RKO (cell line): ENCODE measurements around the gene ECI2.
A peak's percentile ranks its signal among the peaks of the same experiment; 100 is the strongest.
"Not testable (repeated sequence)": the region's sequence is repeated elsewhere in the genome, so short reads cannot be mapped to it uniquely, and the experiment has no call there.

Source experiments
- DNase-seq: peaks from one replicate; pipeline ENCODE4 v3.0.0-alpha.2; 2016; ENCODE audit warnings: low spot score

The ECI2 gene

GRCh38 chr6:4138186-4138585 is 2.8 kb upstream of the ECI2 start:
- no peak for DNase-seq

- DNase-seq: no peak
Measured at GRCh38 chr6:4136354-4136831, 1.0 kb upstream of the ECI2 start.

GRCh38 chr6:4135665-4136353 is 434 bp upstream of the ECI2 start:
- peak; percentile 91 for DNase-seq

DNA sequence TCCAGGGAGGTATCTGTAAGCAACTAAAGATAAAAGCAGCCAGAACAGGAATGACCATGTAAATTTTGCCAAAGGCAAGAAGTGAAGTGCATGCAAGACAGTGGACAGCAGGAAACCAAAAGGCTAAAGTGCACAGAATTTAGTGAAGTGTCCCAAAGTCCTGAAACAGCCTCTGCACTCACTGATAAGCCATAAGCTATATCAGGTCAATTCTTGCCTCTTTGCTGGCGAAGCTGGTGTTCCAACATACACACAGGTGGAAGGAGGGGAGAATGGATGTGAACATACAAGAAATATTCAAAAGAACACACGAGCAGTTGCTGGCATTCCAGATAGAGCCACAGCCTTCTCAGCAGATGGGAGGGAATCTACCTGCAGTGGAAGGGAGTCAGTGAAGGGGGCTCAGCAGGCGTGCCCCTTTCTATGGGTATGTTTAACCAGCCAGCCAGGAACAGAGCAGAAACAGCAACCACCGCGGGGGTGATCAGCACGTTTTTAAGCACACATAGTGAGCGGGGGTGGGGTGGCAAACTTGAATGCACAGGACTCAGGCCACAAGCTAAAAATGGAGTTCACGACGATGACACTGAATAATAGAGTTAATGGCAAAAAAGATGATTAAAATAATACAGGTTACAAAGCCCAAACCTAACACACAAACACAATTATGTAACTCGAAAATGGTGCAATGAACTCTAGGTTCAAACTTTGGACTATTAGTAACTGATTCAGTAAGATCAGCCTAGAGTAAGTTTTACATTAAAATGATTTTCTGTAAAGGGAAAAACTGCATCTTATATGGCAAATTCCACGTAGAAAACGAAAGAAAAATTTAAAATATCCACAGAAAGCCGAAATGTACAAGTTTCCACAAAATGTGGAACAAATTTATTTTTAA is 1.2 kb downstream of the ECI2 start:
- DNase-seq: peak; percentile 56

- no peak for DNase-seq
Measured at GRCh38 chr6:4130357-4130987, 4.9 kb downstream of the ECI2 start.

DNA sequence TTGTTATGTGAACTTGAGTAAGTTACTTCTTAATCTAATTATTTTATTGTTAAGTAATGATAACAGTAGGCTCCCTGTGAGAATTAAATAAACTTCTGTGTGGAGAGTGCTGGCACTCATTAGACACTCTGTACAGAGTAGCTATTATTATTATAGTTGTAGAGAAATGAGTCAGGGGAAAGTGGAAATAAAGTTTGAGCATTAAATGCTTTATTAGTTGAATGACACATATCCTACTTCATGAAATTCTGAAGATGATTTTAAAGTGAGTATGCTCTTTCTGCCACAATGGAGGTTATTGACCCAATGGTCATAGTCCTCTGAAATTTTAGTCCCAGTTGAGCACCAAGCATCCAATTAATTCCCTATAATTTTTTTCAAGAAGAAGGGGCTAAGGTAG is 5.9 kb downstream of the ECI2 start:
- no peak for DNase-seq

DNA sequence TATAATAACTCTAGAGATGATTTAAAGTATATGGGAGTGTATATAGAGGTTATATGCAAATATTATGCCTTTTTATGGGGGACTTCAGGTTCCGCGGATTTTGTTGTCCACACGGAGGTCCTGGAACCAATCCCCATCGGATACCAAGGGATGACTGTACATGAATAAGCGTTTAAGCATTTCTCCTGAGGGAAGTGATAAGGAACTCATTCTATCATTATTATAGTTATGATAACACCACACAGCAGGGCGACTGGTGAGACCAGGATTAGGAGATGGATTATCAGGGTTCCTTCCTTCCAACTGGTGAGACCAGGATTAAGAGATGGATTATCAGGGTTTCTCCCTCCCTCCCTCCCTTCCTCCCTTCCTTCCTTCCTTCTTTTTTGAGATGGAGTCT is 6.6 kb downstream of the ECI2 start:
- DNase-seq: no peak

- no peak for DNase-seq
Measured at GRCh38 chr6:4128072-4128471, 7.3 kb downstream of the ECI2 start.

GRCh38 chr6:4125933-4126864 is 9.2 kb downstream of the ECI2 start:
- peak; percentile 85 for DNase-seq

GRCh38 chr6:4125500-4125899 is 9.9 kb downstream of the ECI2 start:
- DNase-seq: no peak

DNA sequence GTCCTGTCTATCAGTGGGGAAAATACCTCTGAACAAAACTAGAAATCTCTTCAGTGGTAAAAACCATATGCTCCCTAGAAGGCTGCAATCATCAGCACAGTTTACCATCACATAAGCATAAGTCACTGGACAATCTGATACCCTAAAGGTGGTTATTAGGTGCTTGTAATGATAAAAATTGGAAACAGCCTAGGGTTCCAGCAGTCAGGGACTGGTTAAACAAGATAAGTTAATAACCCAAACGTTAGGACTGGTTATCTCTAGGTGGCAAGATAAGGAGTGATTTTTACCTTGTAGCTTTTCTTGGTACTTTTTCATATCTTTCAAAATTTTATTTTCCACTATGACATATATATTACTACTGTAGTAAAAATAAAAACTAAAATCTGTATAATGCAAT is 11.0 kb downstream of the ECI2 start:
- DNase-seq: no peak

GRCh38 chr6:4115741-4116140 is 19.6 kb downstream of the ECI2 start:
- no peak for DNase-seq

DNA sequence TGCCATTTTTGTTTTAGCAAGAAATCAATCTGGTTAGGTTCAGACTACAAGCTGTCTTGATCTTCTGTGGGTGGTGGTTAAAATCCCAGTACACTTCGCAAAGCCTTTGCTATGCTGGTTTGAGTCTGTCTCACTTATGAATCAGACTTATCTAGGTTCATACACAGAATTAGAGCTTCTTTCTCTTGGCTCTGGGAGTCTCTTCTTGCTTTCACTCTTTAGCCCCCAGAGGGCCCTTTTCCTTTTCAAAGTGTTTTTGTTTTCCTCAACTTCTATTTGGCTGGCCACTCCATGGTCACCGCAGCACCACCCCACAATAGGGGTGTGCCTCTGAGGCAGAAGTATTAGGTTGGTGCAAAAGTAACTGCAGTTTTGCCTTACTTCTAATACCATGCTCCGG is 21.3 kb downstream of the ECI2 start:
- DNase-seq: no peak

DNA sequence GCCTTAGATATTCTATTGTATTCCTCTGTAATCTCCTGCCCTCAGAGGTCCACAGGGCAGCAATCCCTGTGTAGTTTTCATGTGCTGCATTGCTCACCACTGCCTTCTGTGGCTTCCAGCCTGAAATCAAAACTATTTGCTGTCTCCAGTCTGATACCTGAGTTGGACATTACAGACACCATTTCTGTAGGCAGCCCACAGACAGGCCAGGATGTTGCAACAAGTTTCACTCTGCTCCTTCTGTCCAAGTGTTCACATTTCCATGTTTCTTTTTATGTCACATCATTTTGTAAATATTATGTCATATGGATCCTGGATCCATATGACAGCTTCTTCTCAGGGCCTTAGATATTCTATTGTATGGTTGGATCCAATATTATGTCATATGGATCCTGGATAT is 21.7 kb downstream of the ECI2 start:
- DNase-seq: no peak

DNA sequence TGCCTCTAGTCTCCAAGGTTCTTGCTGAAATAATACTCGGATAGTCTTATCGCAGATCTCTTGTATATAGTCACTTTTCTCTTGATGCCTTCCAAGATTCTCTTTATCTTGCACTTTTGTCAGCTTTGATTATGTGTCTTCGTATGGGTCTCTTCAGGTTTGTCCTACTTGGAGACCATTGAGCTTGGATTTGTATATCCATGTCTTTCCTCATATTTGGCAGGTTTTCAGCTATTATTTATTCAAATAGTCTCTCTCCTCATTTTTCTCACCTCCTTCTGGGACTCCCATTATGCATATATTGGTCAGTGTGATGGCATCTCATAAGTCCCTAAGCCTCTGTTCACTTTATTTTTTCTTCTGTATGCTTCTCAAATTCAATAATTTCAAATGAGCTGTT is 23.0 kb downstream of the ECI2 start:
- no peak for DNase-seq

DNA sequence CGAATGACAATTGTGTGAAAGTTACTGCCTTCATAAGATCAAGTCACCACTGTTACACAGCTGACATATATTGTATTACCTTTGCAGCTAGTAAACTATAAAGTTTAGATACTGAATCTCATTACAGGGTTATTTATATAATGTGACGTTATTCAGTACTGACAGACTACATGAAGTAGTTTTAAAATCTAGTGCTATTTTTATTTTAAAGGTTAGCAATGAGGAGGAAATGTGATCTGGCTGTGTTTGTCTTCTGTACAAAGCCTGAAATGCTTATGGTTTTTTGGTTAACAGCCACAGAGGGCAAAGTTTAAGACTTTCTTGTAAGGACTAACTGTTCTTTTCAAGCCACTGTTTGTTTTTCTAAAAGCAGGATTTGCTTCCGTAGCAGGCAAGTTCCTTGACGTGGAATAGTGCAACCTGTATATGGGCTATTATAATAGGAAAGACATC is 26.0 kb downstream of the ECI2 start:
- DNase-seq: not testable (repeated sequence)

DNA sequence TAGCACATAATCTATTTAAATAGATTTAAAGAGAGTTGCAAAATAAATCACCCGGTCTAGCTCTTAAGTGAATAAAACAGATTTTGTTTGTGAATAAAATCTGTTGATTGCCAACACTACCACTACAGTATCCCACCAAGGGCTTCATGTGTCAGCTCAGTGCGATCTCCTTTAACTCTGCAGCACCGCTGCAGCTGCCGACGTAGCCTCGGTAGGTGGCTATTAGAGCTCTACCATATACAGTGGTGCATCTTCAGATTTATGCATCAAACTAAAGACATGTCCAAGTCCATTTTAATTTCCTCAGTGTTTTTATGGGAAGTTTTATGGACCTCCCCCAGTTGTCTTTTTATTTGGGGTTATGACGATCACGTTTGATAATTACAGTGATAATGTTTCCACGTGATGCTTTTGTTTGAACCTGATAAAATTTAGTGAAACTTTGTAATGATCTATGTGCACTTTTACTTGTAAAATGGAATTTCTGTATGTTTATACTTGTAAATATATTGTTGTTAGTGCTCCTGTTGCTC is 26.7 kb downstream of the ECI2 start:
- DNase-seq: no peak

DNA sequence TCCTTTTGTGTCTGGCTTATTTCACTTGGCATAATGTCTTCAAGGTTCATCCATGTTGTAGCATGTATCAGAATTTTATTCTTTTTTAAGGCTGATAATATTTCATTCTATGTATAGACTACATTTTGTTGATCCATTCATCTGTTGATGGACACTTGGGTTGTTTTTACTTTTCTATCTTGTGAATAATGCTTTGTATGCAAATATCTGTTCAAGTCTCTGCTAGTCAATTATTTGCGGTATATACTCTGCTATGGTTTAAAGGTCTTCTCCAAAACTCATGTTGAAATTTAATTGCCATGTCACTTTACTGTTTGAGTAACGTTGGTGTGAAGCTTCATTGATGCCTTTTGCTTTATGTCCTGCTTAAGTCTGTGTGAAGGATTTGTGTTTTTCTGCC is 27.5 kb downstream of the ECI2 start:
- no peak for DNase-seq

DNA sequence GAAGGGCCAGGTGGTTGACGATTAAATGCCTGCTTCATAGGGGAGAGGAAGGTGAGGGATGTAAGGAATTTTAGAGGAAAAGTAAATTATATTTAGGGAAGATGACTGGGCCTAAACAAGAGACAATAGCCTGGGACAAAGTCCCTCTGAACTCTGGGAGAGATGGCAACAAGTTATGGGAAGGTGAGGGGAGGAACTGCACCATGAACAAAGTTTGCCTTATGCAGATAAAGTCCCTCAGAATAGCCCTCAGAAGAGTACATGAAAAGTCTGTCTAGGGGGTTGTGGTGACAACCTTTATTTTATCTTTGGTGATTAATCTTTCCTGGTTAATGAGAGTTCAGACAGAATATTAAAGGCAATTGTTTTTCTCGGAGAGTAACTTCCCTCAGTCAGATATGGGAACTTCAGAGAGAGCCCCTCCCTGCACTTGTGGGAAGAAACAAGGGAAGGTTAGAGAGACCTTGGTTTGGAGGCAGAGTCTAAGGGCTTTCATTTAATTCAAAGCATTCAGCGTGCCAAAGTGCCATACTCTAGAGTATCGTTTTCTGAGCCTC is 29.3 kb downstream of the ECI2 start:
- no peak for DNase-seq

GRCh38 chr6:4103929-4104328 is 31.4 kb downstream of the ECI2 start:
- DNase-seq: no peak

DNA sequence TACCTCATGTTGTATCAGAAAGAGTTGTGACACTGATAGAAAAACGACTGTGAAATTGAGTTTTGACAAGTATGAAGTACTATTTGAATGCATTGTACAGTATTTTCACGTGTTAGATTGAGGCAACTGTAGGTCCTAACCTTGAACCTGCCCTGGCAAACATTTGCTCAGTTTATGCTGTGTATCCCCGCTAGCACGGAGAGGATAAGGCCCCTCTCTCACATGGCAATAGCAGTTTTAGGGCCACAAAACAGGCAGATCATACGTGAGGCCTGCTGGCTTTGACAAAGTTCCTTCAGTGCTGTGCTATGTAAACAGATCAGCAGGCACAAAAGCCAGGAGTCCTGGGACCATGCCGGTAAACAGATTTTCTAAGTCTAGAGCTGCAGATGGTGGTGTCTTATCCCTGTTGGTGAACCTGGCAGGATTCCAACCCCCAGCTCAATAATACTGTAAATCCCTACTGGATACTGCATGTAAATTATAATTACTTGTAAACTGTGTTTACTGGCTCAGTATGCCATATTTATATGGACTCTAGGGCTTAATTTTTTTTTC is 32.6 kb downstream of the ECI2 start:
- DNase-seq: no peak
